Measurements from ENCODE around the gene RTN4RL1. TPM values are rescaled to one million over a fixed set of nuclear protein-coding genes. Genes with fewer than 3 reads are reported as not detected.
A peak's percentile ranks its signal among the peaks of the same experiment; 100 is the strongest.

Gene RTN4RL1
- total RNA-seq, 1 experiment from 2014 or later: 0.80 TPM

DNA sequence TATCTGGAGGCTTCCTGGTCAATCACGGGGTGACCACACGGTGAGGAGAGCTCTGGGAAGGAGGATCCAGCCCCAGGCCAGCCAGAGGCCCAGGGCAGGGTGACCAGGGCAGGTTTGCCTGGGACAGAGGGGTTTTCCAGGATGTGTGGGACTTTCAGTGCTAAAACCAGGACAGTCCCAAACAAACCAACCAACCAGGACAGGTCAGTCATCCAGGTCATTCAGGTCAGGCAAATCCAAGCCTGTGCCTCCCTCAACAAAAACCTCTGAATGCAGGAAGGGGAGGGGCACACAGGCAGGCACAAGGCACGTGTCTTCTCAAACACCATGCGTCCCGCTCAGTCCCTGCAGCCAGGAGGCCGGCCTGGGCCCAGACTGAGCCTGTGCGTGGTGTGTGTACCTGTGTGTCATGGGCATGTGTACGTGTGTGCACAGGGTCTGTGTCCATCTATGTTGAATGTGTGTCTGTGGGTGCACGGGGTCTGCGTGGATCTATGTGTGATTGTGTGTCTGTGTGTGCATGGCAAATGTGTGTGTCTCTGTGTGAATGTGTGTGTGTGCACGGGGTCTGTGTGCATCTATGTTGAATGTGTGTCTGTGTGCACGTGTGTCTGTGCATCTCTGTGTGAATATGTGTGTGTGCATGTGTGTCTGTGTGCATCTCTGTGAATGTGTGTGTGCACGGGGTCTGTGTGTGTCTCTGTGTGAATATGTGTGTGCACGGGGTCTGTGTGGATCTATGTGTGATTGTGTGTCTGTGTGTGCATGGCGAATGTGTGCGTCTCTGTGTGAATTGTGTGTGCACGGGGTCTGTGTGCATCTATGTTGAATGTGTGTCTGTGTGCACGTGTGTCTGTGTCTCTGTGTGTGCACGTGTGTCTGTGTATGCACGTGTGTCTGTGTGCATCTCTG, 78.9 kb downstream of the RTN4RL1 start:
- DNase-seq (ENCODE audit: low read depth, low spot score): no peak
- intact Hi-C loops (cut with micrococcal nuclease; ENCODE audit: unreplicated experiment) (no loop called here), in situ Hi-C loops (cut with HindIII; ENCODE audit: low pct_unique_long_range_greater_than_20kb, low sequenced_read_pairs) (no loop called here)
- Histone ChIP-seq H3K27me3 (ENCODE audit: control insufficient read depth, insufficient read depth, low read length) (no peaks in the 10 kb centered on the region), H3K9me3 (ENCODE audit: control insufficient read depth, insufficient read depth, low read depth, low read length) (no peaks in the 10 kb centered on the region), H3K4me3 (ENCODE audit: low read depth in 2 of 2, low read length in 2 of 2) (no peak overlapping the region), H3K27ac (ENCODE audit: low read length) (no peak overlapping the region), H3K36me3 (ENCODE audit: control insufficient read depth, insufficient read depth, low read length) (no peaks in the 10 kb centered on the region), H3K4me1 (ENCODE audit: control insufficient read depth, insufficient read depth, low read length) (no peaks in the 10 kb centered on the region)
- ChIA-PET CTCF (no interaction called here), POLR2A (no interaction called here)
- BruUV-seq (replicated peaks): no TSS peak
- TF ChIP-seq SIN3A (IDR thresholded peaks at IDR 0.05; ENCODE audit: borderline replicate concordance, insufficient read depth, low read depth, low read length) (no peak), POLR2AphosphoS5 (IDR thresholded peaks at IDR 0.05; ENCODE audit: low read depth, low read length) (no peak), TCF7L2 (IDR thresholded peaks at IDR 0.05; ENCODE audit: low read depth, low read length) (no peak)
- TF ChIP-seq, protein P1, sequence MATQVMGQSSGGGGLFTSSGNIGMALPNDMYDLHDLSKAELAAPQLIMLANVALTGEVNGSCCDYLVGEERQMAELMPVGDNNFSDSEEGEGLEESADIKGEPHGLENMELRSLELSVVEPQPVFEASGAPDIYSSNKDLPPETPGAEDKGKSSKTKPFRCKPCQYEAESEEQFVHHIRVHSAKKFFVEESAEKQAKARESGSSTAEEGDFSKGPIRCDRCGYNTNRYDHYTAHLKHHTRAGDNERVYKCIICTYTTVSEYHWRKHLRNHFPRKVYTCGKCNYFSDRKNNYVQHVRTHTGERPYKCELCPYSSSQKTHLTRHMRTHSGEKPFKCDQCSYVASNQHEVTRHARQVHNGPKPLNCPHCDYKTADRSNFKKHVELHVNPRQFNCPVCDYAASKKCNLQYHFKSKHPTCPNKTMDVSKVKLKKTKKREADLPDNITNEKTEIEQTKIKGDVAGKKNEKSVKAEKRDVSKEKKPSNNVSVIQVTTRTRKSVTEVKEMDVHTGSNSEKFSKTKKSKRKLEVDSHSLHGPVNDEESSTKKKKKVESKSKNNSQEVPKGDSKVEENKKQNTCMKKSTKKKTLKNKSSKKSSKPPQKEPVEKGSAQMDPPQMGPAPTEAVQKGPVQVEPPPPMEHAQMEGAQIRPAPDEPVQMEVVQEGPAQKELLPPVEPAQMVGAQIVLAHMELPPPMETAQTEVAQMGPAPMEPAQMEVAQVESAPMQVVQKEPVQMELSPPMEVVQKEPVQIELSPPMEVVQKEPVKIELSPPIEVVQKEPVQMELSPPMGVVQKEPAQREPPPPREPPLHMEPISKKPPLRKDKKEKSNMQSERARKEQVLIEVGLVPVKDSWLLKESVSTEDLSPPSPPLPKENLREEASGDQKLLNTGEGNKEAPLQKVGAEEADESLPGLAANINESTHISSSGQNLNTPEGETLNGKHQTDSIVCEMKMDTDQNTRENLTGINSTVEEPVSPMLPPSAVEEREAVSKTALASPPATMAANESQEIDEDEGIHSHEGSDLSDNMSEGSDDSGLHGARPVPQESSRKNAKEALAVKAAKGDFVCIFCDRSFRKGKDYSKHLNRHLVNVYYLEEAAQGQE (IDR thresholded peaks at IDR 0.05; ENCODE audit: insufficient read depth in 1 of 2, low read depth in 2 of 2, low read length in 1 of 2): no peak
- TF ChIP-seq, protein P2, sequence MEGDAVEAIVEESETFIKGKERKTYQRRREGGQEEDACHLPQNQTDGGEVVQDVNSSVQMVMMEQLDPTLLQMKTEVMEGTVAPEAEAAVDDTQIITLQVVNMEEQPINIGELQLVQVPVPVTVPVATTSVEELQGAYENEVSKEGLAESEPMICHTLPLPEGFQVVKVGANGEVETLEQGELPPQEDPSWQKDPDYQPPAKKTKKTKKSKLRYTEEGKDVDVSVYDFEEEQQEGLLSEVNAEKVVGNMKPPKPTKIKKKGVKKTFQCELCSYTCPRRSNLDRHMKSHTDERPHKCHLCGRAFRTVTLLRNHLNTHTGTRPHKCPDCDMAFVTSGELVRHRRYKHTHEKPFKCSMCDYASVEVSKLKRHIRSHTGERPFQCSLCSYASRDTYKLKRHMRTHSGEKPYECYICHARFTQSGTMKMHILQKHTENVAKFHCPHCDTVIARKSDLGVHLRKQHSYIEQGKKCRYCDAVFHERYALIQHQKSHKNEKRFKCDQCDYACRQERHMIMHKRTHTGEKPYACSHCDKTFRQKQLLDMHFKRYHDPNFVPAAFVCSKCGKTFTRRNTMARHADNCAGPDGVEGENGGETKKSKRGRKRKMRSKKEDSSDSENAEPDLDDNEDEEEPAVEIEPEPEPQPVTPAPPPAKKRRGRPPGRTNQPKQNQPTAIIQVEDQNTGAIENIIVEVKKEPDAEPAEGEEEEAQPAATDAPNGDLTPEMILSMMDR (IDR thresholded peaks at IDR 0.05): no peak
- peak; percentile 45; the same call in 1 of the 2 replicates for ATAC-seq

GRCh38 chr17:1945621-1946020, 79.5 kb downstream of the RTN4RL1 start:
- in situ Hi-C loops (cut with HindIII; ENCODE audit: low pct_unique_long_range_greater_than_20kb, low sequenced_read_pairs): no loop called here

More at GRCh38 chr17:1945621-1946020, 79.5 kb downstream of the RTN4RL1 start:
- DNase-seq (ENCODE audit: low read depth, low spot score): no peak
- Histone ChIP-seq H3K27ac (ENCODE audit: low read length) (no peak overlapping the region), H3K4me1 (ENCODE audit: control insufficient read depth, insufficient read depth, low read length) (no peaks in the 10 kb centered on the region), H3K9me3 (ENCODE audit: control insufficient read depth, insufficient read depth, low read depth, low read length) (no peaks in the 10 kb centered on the region), H3K27me3 (ENCODE audit: control insufficient read depth, insufficient read depth, low read length) (no peaks in the 10 kb centered on the region), H3K4me3 (ENCODE audit: low read depth in 2 of 2, low read length in 2 of 2) (no peak overlapping the region), H3K36me3 (ENCODE audit: control insufficient read depth, insufficient read depth, low read length) (no peaks in the 10 kb centered on the region)
- intact Hi-C loops (cut with micrococcal nuclease; ENCODE audit: unreplicated experiment): no loop called here
- TF ChIP-seq SIN3A (IDR thresholded peaks at IDR 0.05; ENCODE audit: borderline replicate concordance, insufficient read depth, low read depth, low read length) (no peak), TCF7L2 (IDR thresholded peaks at IDR 0.05; ENCODE audit: low read depth, low read length) (no peak), POLR2AphosphoS5 (IDR thresholded peaks at IDR 0.05; ENCODE audit: low read depth, low read length) (no peak)
- TF ChIP-seq, protein P1 (IDR thresholded peaks at IDR 0.05; ENCODE audit: insufficient read depth in 1 of 2, low read depth in 2 of 2, low read length in 1 of 2): no peak
- TF ChIP-seq, protein P2 (IDR thresholded peaks at IDR 0.05): no peak
- BruUV-seq (replicated peaks): no TSS peak
- CTCF ChIA-PET: no interaction called here
- no peak for ATAC-seq
- POLR2A ChIA-PET: no interaction called here

Measured in Panc1 (cell line).